HG03039 (cell line): ENCODE results near the gene BCR.

Experiments used
- ATAC-seq: cut with Tn5 transposase; IDR thresholded peaks from one replicate; pipeline ENCODE4 v1.9.1; 2021; ENCODE audit warnings: mild to moderate bottlenecking, moderate library complexity; ENCODE audit not compliant: unreplicated experiment

The BCR gene

GRCh38 chr22:23242473-23243001 lies 62.2 kb downstream of the BCR start:
- no peak for ATAC-seq

- ATAC-seq = no peak
These were observed 62.8 kb downstream of the BCR start for GRCh38 chr22:23243006-23243573.

GRCh38 chr22:23243859-23244689 lies 63.8 kb downstream of the BCR start:
- no peak for ATAC-seq

- ATAC-seq = no peak
These were observed 64.4 kb downstream of the BCR start for GRCh38 chr22:23244690-23245044.

- no peak for ATAC-seq
These were observed 64.9 kb downstream of the BCR start for GRCh38 chr22:23245045-23245798.

GRCh38 chr22:23245799-23246136 lies 65.5 kb downstream of the BCR start:
- no peak for ATAC-seq

GRCh38 chr22:23246982-23247766 lies 66.9 kb downstream of the BCR start:
- no peak for ATAC-seq

GRCh38 chr22:23248583-23248982 lies 68.3 kb downstream of the BCR start:
- no peak for ATAC-seq

GRCh38 chr22:23250056-23250784 lies 69.9 kb downstream of the BCR start:
- ATAC-seq = no peak

GRCh38 chr22:23250785-23251363 lies 70.6 kb downstream of the BCR start:
- no peak for ATAC-seq

GRCh38 chr22:23251445-23252093 lies 71.3 kb downstream of the BCR start:
- ATAC-seq = no peak

- no peak for ATAC-seq
These were observed 73.3 kb downstream of the BCR start for GRCh38 chr22:23253475-23254055.

- no peak for ATAC-seq
These were observed 75.3 kb downstream of the BCR start for GRCh38 chr22:23255506-23256170.

GRCh38 chr22:23256171-23256932 lies 76.0 kb downstream of the BCR start:
- no peak for ATAC-seq

- no peak for ATAC-seq
These were observed 76.9 kb downstream of the BCR start for GRCh38 chr22:23256986-23257888.

GRCh38 chr22:23257889-23258825 lies 77.8 kb downstream of the BCR start:
- ATAC-seq = no peak
